Stimulated activated CD4-positive, alpha-beta T cell treated with anti-CD3 and anti-CD28 coated beads, Interleukin-1b, Interleukin-23, amount 100 ng/mL, for 1 hour (primary cell): Measurements from ENCODE around the gene DENND5A.
A peak's percentile ranks its signal among the peaks of the same experiment; 100 is the strongest.

Source experiments
- DNase-seq, 2 donors: peaks; one replicate each; pipeline ENCODE4 v3.0.0-alpha.2; 2020; ENCODE audit warnings: low read depth in 2 of 2

The DENND5A gene

DNA sequence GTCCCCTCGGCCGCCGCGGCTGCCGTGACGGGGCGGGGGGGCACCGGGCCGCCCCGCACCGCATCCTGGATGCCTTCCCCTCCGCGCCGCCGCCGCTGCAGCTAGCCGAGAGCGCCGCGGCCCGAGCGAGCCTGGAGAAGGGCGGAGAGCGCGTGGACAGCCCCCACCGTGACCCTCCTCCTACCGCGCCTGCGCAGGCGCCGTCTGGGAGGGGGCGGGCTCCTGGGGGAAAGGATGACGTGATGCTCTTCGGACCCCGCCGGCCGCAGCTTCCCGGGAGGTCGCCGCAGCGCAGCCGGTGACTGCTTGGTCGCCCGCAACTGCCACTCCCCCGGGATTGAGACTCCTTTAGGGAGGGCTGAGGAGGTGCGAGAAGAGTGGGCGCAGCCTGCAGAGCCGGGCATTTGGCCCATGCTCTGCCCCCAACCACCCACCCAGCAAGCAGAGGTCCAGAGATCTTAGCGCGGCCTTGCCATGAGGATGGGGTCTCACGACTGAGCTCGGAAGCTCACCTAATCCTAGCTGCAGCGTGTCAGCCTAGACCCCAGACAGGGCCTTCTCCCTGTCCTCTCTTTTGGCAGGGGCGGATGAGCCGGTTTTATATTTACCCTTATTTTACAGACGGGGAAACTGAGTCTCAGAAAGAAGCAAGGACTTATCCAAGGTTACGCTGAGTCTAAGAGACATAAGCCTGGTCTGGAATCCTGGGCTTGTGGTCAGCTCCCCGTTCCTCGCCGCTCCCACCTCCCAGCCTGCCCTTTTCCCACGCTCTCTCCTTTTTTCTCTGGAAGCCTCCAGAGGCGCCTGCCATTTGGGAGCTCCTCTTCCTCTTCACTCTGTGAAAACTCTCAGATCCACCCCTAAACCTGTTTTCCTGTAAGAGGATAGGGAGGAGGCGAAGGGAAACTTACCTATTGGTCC lies at the start of gene DENND5A:
TSS of gene DENND5A (minus strand) at position 140 of the 921 bp plus-strand sequence. CDS start 281 bp downstream, outside the sequence.
- DNase-seq: peak in 1 of 2 donors; percentile 35

DNA sequence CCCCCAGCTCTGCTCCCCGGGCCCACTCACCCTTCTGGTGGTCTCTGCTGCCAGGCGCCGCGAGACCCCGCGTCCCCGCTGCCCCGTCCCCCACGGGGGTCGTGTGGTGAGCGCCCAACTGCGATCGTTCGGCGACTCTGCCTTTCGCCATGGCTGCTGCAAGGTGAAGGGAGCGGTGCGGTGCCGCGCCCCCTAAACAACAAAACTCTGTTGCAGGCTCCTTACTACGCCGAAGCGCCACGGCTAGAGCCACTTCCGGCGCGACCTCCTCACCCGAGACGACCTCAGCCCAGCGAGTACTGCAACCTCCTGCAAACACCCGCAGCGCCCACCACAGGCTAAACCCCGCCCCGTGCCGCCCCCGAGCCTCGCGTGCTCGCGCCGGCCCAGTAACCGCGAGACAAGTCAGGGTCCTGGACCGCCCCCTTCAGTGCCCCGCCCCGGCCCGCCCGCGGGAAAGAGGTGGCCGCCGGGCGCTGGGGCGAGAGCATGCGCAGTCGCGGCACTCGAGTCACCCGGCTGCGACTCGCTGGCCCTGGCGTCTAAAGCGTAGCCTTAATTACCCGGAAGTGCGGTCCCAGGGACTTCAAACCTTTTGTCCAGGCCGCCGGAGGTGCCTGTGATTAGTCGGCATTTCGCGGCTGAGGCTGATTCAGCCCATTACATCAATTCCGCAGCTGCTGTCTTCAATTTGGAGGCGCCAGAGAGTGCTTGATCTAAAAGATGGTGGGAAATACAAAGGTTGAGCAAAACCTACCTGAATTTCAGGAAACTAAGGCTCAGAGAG lies 49.3 kb upstream of the DENND5A start, which contains the start of gene TMEM41B:
TSS of gene TMEM41B (minus strand) at position 303 of the 787 bp plus-strand sequence. CDS start at position 151, 152 bp downstream.
- peak; percentile 97 to 99 for DNase-seq

GRCh38 chr11:9313648-9314290 lies 48.6 kb upstream of the DENND5A start:
- no peak for DNase-seq

DNA sequence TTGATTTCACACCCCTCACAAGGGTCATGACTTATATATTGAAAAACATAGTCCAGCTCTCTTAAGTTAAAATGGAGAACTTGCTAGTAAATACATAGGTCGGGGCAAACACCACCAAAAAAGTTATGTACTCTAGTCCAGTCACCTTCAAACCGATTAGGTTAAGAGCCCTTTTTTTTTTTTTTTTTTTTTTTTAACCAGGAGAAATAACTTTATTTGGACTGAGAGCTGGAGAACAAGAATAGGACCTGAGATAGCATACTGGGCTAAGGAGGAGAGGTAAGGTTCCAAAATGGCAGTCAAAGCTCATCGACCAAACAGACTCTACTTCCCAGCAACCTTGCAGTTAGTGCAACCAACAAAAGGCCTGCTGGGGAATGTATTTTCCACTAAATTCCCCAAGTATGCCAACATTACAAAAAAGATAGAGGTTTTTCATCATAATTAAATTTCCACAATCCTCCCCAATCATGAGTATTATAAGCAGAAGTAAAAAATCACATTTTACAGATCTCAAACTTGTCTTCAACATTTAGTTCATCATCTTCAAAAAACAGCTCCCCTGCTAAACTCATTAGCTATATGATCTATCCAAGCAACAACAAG lies 45.4 kb upstream of the DENND5A start:
- DNase-seq: no peak

GRCh38 chr11:9304178-9304577 lies 39.0 kb upstream of the DENND5A start:
- DNase-seq: no peak

DNA sequence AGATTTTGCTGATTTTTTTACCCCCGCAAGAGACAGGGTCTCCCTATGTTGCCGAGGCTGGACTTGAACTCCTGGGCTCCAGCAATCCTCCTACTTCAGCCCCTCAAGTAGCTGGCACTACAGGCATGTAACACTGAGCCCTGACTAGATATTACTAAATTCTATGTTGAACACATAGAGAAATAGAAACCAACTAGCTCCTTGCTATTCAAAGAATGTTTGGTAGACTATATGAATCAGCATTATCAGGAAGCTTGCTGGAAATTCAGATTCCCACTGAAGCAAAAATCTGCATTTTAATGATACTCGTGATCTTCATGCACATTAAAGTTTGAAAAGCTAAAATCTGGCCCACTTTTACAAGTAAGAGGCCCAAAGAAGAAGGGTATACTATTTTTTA lies 37.3 kb upstream of the DENND5A start:
- DNase-seq: no peak

DNA sequence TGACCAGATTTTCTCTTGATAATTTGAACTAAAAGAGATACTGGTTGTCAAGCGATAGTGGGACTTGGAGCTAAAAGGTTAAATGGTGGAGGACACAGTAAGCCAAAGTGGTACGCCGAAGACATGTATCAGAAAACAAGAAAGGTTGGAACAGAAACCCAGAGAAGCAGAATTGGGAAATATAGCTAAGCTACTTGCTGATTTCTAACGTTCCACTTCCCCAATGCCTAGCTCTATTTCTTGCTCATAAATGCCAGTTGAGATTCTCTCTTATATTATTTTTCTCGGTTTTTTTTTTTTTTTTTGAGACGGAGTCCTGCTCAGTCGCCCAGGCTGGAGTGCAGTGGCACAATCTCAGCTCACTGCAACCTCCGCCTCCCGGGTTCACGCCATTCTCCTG lies 36.6 kb upstream of the DENND5A start:
- DNase-seq: no peak

DNA sequence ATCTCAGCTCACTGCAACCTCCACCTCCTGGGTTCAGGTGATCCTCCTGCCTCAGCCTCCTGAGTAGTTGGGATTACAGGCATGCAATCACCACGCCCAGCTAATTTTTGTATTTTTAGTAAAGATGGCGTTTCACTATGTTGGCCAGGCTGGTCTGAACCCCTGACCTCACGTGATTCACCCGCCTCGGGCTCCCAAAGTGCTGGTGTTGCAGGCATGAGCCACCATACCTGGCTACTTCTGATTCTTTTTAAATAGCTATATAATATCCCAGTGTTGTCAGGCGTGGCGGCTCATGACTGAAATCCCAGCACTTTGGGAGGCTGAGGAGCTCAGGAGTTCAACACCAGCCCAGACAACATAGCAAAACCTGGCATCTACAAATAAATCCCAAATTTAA lies 28.5 kb upstream of the DENND5A start:
- DNase-seq: no peak

DNA sequence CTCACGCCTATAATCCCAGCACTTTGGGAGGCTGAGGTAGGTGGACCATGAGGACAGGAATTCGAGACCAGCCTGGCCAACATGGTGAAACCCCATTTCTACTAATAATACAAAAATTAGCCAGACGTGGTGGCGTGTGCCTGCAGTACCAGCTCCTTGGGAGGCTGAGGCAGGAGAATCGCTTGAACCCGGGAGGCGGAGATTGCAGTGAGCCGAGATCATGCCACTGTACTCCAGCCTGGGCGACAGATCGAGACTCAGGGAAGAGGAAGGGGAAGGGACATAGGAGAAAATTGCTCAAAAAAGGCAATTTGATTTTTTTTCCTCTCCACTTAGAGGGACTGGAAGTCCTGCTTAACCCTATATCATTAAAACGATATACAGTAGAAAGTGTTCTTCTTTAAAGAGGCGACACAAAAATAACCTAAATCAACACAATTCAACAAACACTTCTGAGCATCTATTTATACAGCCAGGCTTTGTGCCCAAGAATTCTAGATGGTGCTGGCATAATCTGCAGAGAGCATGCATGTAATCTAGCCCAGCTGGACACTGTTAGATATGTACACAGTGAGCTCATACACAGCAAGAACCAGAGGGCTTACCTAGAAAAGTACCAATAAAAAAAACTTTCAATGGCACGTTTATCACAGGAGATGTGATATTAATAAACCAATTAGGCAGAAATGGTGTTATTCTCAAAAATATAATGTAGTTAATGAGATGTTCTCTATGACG lies 20.9 kb upstream of the DENND5A start:
- DNase-seq: no peak

DNA sequence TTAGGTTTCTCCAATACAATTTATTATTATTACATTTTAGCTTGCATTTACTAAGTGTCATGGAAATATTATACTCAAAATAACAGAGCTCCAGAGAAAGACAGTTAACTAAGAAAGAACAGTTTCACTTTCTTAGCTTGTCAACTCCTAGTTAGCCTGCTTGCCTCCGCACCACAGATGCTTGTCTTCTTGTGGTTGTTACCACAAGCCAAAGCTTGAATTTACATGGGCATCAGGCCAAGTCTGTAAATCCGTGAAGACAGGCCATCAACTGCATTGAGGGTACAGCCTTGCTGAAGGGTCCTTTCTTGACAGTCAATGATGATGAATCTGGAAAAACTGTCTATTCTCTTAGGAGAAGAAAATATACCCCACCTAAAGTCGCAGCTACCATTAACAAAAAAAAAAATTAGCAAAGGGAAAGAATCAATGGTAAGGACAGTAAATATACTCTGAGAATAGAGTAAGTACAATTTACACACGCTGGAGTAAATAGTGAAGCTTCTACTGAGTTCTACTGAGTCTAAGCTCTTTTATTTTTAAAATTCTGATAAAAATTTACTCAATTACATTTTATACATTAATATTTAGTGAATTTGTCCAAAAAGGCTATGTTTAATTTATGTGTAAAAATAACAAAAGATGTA lies 15.6 kb upstream of the DENND5A start:
- peak in 1 of 2 donors; percentile 19 for DNase-seq

DNA sequence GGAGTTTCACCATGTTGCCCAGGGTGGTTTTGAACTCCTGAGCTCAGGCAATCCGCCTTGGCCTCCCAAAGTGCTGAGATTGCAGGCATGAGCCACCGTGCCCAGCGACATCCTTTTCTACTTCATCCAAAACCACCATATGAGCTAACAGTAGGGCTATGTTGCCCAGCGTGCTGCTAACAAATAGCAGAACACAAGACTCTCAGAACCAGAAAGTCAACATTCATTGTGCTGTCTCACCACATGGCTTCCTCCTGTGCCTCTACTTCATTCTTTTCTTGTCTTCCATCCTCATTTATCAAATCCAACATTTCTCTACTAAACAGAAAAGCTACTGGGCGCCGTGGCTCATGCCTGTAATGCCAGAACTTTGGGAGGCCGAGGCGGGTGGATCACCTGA lies 12.0 kb upstream of the DENND5A start:
- no peak for DNase-seq

- no peak for DNase-seq
Measured at GRCh38 chr11:9276571-9276970, 11.4 kb upstream of the DENND5A start.

- no peak for DNase-seq
Measured at GRCh38 chr11:9274499-9275258, 9.5 kb upstream of the DENND5A start.

- DNase-seq: no peak
Measured at GRCh38 chr11:9273376-9274336, 8.5 kb upstream of the DENND5A start.

- DNase-seq: no peak
Measured at GRCh38 chr11:9269492-9270013, 4.4 kb upstream of the DENND5A start.

DNA sequence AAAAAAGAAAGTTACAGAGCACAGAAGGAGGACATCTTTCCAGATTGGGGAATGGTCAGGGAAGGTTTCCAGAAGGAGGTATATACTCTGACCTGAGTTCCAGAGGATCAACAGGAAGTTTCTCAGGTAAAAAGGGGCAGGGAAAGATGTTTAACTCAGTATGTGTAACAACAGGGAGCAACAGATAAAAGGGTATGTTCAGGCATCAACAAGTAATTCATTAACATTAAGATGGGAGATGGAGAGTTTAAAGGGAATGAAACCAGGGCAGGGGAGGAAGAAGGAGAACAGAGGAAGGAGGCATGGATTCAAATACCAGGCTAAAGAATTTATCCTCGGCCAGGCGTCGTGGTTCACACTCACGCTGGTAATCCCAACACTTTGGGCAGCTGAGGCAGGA lies 2.5 kb upstream of the DENND5A start:
- no peak for DNase-seq

DNA sequence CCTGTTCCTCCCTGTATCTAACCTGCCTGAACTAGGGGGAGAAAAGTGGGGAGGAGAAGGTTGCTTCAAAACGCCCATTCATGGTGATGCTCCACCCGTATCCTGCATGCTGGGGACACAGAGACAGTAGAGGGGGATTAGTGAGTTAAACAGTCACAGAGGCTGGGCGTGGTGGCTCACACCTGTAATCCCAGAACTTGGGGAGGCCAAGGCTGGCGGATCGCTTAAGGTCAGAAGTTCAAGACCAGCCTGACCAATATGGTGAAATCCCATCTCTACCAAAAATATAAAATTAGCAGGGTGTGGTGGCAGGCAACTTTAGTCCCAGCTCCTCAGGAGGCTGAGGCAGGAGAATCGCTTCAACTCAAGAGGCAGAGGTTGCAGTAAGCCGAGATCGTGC lies 1.8 kb upstream of the DENND5A start:
- DNase-seq: no peak

GRCh38 chr11:9266132-9266736 lies 1.1 kb upstream of the DENND5A start:
- no peak for DNase-seq
